Activated CD8-positive, alpha-beta memory T cell treated with anti-CD3 and anti-CD28 coated beads, Interleukin-2, amount 50 U/mL, for 4 hours (primary cell): ENCODE measurements around the gene KDELR1.
A peak's percentile ranks its signal among the peaks of the same experiment; 100 is the strongest.

ENCODE experiments used
- DNase-seq: peaks from one replicate; pipeline ENCODE4 v3.0.0-alpha.2; 2020

The KDELR1 gene

DNA sequence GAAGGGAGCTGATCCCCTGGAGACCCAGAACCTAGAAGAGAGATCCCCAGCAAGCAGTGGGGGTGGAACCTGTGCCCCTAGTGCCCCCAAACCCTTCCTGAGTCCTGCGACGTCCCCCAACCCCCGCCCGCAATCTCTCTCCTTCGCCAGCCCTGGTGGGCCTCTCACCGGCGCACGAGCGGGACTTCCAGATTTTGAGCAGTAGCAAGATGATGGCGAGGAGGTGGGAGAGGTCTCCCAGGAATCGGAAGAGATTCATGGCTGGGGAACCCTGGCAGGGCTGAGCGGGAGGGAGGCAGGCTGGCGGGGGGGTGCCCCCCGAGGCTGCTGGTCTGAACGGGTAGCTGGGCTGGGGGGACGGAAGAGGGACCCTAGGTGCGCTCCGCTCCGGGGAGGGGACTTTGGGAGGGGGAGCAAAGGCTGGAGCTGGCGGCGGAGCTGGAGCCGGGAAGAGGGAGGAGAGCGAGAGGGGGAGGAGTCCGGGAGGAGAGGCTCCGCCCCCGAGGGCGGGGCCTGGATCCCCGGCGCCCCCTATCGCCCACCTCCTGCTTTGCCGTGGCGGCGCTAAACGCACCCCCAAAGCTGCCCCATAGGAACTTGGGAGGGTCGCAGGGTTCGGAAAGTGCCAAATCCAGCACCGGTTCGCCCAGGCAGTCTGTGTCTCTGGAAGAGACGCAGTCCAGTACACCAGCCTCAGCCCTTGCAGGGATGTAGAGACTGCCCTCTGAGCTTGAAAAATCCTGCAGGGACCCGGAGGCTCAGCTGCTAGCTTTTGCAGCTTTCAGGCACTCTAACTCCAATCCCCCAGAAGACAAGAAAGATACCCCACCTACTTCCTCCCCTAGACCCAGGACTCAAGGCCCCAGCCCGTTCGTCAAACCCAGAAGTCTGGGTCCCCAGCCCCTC is at the start of gene KDELR1:
Gene KDELR1 (minus strand): TSS at position 452 of the 906 bp plus-strand sequence. CDS start 193 bp downstream, at position 259.
- DNase-seq, result peak; percentile 75

DNA sequence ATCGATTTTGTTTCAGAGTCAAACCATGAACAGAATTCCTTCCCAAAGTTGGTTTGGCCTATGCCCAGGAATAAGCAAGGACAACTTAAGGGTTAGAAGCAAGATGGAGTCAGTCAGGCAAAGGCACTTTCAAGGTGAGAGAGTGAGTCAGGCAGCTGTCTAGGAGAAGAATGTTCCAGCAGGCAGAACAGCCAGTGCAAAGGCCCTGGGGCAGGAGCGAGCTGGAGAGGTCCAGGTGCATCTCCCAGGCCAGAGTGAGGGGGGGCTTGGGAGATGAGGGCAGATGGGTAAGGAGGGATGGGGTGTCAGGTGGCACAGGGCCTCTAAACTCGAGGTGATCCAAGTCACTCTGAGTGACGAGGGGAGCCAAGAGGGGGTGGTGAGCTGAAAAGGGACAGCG is 45.2 kb upstream of the KDELR1 start:
- no peak for DNase-seq

DNA sequence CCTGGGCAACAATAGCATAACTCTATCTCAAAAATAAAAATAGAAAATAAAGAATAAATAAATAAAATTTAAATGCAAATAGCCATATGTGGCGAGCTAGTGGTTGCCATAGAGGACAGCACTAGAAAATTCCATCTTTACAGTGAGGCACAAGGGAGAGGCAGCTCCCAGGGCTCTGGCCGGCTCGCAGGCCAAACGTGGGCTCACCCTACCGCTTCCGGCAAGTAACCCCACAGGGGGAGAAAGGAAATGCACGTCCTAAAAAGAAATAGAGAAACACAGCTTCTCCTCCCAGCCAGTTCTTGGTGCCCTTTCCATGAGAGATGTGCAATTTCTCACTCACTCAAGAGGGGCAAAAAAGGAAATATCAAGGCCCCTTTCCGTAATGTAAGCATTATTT is 42.0 kb upstream of the KDELR1 start:
- DNase-seq, result no peak

DNA sequence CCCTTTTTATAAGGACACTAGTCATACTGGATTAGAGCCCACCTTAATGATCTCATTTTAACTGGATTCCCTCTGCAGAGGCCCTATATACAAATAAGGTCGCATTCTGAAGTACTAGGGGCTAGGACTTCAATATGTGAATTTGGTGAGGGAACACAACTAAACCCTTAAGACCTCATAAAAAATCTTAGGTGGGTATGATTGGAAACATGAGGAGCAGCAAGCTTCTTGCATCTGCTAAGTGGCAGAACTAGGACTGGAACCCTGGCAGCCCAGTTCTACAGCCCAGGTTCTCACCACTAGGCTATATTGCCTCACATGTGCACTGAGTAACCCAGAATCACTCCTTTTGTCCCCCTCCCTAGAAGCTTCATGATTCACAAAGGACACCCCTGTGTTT is 37.3 kb upstream of the KDELR1 start:
- no peak for DNase-seq

DNA sequence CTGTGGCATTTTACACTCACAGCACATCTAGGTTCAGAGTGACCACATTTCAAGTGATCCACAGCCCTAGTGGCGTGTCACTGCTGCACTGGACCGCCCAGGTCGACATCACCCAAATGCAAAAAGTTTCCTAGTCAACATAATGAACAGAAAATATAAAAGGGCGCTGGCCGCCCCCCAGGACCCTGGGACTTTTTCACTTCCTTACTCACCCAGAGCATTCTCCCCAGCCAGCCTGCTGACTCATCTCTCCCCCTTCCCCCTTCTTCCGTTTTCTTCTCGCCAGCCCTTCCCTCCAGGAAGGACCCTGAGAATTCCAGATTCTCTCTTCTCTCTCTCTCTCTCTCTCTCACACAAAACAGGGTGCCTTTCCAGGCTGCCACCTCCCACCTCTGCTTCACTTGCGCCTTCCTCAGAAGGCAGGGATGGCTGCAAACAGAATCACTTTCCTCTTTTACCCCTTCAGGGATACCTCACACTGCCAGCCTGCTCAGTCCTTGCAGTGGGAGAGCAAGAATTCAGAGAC is 33.4 kb upstream of the KDELR1 start:
- no peak for DNase-seq

DNA sequence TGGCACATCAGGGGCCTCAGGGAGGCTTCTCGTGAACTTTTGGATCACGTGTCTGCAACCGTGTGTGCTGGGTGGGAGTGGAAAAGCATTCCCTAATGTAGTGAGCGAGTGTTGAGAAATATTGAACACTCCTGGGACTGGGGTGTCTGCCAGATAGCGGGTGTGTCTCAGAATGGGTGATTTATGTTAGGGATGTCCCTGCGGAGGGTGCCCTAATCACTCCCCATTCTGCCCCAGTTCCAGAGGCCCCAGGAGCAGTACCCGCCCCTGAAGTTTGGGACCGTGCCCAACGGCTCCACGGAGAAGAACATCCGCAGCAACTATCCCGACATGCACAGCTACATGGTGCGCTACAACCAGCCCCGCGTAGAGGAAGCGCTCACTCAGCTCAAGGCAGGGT is 30.2 kb upstream of the KDELR1 start:
- no peak for DNase-seq

DNA sequence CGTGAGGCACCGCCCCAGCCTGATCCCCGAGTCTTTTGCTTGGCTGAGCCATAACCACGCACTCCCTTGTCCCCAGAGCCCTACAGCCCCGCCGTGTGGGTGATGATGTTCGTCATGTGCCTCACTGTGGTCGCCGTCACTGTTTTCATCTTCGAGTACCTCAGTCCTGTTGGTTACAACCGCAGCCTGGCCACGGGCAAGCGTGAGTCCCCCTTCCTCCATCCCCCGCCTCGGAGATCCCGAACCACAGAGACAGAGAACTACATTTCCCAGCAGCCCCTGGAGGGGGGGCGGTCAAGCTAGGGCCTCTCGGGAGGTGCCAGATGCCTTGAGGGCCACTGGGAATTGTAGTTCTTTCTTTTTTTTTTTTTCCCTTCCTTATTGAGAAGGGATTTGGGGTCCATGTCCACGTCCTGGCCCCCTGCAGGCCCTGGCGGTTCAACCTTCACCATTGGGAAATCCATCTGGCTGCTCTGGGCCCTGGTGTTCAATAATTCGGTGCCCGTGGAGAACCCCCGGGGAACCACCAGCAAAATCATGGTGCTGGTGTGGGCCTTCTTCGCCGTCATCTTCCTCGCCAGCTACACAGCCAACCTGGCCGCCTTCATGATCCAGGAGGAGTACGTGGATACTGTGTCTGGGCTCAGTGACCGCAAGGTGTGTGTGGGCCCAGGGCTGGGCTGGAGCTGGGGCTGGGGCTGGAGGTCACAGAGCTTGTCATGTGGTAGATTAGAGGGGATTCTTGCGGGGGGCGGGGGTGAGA is 28.0 kb upstream of the KDELR1 start:
- DNase-seq, result peak; percentile 76

DNA sequence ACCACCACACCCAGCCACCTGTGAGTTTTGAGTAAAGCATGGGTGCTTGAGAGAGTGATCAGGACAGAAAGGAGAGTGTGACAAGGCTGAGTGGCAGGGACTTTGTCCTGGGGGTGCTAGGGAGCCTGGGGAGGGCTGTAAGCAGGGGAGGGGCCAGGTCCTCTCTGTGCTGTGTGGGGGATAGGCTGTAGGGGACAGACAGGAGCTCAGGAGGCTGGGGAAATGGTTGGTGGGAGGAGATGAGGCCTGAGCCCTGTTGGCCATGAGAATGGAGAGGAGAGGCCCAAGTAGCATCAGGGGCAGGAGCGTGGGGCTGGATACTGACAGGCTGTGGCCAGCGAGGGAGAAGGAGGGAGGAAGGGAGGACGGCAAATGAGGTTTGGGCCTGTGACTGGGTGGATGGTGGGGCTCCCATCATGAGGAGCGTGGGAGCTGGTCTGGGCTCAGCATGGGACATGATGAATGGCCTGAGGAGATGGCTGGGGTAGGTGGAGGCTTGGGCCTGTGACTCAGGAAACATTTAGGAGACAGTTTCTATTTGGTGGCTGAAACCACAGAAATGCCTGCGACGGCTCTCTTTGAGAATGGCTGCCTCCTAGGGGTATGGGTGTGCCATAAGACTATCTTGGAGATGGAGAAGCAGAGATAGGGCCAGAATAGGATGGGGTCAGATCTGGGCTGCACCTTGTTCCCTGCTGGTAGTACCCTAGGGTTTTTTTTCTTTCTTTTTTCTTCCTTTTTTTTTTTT is 27.1 kb upstream of the KDELR1 start:
- DNase-seq, result no peak

DNA sequence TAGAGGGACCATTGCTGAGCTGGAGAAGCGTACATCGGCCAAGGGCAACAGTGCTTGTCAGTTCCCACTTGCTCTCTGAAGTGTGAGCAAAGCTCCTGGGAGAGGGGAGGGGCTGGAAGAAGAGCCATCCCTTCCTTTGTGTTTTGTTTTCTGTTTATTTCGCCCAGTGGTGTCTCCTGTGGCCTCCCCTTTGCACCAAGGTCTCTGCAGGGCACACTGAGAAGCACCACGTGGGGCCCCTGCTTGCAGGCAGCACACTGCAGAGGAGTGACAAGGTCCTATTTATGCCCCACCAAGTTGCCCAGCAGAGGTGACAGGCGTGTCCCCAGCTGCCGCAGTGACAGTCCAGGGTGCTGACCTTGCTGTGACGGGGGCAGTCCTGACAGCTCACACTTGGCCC is 26.1 kb upstream of the KDELR1 start:
- DNase-seq, result no peak

DNA sequence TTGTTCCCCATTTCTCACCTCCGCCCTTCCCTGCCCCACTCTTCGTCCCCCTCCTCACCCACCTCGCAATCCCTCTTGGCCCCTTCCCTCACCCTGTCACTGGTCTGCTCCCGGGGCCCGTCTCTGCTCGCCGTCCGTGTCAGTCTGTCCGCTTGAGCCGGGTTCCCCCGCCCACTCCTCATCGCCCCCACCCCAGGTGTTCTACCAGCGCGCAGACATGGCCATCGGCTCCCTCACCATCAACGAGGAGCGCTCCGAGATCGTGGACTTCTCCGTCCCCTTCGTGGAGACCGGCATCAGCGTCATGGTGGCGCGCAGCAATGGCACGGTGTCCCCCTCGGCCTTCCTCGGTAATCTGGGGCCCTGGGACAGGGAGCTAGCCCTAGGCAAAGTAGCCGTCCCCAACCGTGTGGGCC is 24.5 kb upstream of the KDELR1 start:
- no peak for DNase-seq

DNA sequence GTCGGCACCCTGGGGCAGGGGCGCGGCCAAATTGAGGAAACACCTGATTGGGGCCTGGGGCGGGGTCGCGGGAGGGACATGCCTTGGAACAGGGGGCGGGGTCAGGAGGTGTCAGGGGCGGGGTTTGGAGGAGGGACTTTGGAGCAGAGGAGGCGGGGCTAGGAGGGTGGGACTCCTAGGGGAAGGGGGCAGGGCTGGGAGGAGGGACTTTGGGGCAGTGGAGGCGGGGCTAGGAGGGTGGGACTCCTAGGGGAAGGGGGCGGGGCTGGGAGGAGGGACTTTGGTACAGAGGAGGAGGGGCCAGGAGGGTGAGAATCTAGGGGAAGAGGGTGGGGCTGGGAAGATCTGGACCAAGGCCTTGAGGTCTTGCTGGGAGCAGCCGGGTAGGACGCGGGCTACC is 24.0 kb upstream of the KDELR1 start:
- peak; percentile 59 for DNase-seq

DNA sequence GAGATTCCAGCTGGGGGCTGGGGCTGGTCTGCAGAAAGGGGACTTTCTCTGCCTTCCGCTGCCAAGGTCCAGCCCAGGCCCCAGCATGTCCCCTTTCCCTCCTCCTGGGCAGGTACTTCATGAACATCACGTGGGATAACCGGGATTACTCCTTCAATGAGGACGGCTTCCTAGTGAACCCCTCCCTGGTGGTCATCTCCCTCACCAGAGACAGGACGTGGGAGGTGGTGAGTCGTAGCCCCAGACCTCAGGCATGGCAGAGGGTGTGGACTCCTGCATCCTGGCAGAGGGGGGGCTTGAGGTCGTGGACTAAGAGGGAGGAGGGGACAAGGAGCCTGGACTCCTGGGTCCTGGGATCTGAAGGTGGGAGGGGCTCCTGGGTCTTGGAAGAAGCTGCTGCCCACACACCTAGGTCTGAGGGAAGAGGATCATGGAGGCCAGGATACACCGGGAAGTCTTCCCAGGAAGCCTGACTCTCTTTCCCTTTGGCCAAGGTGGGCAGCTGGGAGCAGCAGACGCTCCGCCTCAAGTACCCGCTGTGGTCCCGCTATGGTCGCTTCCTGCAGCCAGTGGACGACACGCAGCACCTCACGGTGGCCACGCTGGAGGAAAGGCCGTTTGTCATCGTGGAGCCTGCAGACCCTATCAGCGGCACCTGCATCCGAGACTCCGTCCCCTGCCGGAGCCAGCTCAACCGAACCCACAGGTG is 22.7 kb upstream of the KDELR1 start:
- no peak for DNase-seq

DNA sequence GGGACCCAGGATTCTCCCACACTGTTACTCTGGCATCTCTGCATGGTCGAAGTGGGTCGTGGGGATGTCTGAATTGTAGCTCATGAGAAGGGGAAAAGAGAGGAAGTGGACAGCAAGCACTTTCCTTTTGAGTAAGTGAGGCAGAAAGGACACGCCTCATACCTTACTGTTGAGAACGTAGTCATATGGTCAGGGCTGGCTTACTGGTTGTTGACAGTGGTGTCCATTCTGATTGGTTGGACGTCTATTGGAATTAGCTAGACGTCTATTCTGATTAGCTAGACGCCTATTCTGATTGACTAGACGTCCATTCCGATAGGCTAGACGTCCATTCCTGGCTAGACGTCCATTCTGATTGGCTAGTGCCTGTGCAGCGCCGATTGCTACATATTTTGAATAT is 14.5 kb upstream of the KDELR1 start:
- no peak for DNase-seq

DNA sequence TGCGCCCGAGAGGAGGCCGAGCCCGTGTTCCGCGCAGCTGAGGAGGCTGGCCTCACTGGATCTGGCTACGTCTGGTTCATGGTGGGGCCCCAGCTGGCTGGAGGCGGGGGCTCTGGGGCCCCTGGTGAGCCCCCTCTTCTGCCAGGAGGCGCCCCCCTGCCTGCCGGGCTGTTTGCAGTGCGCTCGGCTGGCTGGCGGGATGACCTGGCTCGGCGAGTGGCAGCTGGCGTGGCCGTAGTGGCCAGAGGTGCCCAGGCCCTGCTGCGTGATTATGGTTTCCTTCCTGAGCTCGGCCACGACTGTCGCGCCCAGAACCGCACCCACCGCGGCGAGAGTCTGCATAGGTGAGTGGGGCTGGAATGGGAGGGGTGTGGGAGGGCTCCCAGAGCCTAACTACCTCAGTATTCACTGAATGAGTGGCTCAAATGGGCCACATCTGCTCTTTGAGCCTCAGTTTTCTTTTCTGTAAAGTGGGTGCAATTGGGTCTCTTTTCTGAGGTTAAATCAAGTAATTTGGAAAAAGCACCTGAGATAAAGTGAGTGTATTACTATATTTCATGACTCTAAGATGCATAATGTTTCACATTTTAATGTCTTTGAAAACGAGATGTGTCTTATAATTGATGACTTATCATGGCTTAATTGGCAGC is 13.8 kb upstream of the KDELR1 start:
- DNase-seq, result no peak

DNA sequence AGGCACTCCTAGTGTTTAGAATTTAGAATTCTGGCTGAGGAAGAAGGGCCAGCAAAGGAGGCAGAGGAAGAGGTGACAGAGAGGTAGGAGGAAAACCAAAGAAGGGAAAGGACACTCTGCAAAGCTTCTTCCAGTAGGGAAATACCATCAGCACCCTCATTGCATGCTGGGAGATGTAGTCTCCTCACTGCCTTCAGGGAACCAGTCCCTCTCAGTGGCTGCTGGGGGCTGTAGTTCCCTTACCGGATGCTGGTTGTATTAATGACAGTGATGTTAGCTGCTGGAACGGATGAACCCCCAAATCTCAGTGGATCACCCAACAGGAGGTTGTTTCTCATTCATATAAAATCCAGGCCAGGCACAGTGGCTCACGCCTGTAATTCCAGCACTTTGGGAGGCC is 12.3 kb upstream of the KDELR1 start:
- DNase-seq, result peak; percentile 49

DNA sequence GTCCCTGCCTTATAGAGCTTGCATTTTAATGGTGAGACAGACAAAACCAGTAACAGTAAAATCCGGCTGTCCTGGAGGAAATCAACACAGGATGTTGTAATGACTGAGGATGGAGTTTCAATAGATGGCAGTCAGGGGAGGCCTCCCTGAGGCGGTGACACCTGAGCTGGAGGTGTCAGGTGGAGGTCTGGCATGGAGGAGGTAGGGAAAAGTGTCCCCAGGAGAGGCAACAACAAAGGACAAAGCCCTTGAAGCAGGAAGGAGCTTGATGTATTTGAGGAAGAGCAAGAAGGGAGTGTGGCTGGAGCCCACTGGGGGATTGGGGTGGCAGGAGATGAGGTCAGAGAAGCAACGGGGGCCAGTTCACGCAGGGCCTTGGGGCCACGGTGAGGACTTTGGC is 9.9 kb upstream of the KDELR1 start:
- DNase-seq, result no peak

DNA sequence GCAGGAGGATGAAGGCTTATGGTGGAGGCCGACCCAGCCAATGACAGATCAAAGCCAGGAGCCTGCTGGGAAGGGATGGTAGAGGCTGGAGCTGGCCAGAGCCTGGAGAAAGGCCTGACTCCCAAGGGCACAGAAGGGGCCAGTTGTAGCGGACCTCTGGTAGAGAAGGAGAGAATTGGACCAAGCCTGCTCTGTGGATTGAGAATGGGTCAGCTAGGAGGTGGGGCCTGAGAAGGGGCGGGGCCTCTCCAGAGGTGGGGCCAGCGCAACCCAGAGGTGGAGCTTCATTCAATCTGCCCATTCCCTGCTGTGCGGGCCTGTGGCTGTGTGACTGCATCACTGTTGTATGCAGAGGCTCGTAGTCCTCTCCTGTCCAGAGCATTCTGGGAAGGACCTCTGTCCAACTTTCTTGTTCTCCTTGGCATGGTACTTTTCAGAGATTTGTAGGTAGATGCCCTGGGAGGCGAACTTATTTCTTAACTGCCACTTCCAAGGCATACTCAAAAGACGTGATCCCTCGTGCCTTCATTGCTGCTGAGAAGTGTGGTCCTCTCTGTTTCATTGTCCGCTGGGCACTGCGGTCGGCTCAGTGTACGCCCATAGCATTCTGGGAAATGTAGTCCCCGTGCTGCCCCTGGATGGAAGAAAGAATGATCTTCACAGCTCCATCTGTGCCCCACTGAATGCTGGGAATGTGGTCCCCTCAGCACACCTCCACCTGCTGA is 8.8 kb upstream of the KDELR1 start:
- peak; percentile 28 for DNase-seq

DNA sequence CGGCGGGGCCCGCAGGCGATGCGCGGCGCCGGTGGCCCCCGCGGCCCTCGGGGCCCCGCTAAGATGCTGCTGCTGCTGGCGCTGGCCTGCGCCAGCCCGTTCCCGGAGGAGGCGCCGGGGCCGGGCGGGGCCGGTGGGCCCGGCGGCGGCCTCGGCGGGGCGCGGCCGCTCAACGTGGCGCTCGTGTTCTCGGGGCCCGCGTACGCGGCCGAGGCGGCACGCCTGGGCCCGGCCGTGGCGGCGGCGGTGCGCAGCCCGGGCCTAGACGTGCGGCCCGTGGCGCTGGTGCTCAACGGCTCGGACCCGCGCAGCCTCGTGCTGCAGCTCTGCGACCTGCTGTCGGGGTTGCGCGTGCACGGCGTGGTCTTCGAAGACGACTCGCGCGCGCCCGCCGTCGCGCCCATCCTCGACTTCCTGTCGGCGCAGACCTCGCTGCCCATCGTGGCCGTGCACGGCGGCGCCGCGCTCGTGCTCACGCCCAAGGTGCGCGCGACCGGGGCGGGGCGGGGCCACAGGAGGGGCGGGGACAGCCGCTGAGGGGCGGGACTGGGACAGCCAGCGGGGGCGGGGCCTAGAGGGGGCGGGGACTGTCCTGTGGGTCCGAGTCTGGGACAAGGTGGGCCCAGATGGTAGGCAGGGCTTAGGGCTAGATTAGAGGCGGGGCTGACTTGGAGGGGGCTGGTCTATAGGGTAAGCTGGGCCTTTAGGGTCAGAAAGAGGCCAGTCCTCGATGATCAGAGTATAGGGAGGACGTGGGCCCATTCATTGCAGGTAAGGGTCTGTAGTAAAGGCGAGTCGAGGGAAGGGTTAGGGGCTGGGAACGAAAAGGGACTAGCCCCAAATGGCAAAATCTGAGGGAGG is 7.3 kb upstream of the KDELR1 start:
- peak; percentile 75 for DNase-seq

DNA sequence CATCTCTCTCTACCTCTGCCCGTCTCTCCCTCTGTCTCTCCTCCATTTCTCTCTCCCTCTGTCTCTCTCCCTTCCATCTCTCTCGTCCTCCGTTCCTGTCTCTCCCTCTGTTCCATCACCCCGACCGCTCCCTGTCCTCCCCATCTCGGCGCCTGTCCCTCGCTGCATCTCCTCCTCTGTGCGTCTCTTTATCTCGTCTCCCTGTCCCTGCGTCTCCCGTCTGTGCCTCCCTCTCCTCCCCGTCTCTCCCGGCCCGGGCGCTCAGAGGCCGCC is 6.7 kb upstream of the KDELR1 start:
- DNase-seq, result no peak
